NCI-H2171 treated with DMSO at 0.1 percent for 48 hours (cell line): Measurements from ENCODE around the gene EBI3.
A peak's percentile ranks its signal among the peaks of the same experiment; 100 is the strongest.
"Not testable (repeated sequence)": the region's sequence is repeated elsewhere in the genome, so short reads cannot be mapped to it uniquely, and the experiment has no call there.

Source experiments
- DNase-seq: peaks from one replicate; lab custom pipeline; 2025; lab: John Stamatoyannopoulos, UW

The EBI3 gene

GRCh38 chr19:4278419-4279266, 49.3 kb downstream of the EBI3 start, which contains the start of gene SHD:
SHD (plus strand) TSS chr19:4279266; CDS start chr19:4280064, 798 bp downstream.
- DNase-seq, result peak; percentile 81

GRCh38 chr19:4279267-4279529, 49.9 kb downstream of the EBI3 start:
- no peak for DNase-seq

GRCh38 chr19:4279530-4280422, 50.5 kb downstream of the EBI3 start:
- DNase-seq, result no peak

GRCh38 chr19:4284176-4284958, 55.0 kb downstream of the EBI3 start:
- no peak for DNase-seq

- no peak for DNase-seq
Observed at GRCh38 chr19:4284974-4285373, 55.7 kb downstream of the EBI3 start.

GRCh38 chr19:4286141-4286540, 56.8 kb downstream of the EBI3 start:
- not testable (repeated sequence) for DNase-seq
